Uterus (tissue), 2 donors: Measurements from ENCODE around the gene COPS9.

ENCODE experiments used
- CTCF ChIP-seq, 4 experiments: fragments of 200-600 bp in 2 of 4; fragments of 450-650 bp in 2 of 4; sonication (generic) in 2 of 4; IDR thresholded peaks; one replicate each; pipeline ENCODE4 v1.5.1; 2016 to 2019; ENCODE audit warnings: antibody characterized with exemption in 4 of 4, mild to moderate bottlenecking in 2 of 4, moderate library complexity in 1 of 4
- POLR2A ChIP-seq, 2 donors: fragments of 450-650 bp; IDR thresholded peaks; one replicate each; pipeline ENCODE4 v1.6.1; 2016; ENCODE audit warnings: antibody characterized with exemption in 2 of 2, mild to moderate bottlenecking in 1 of 2, moderate library complexity in 1 of 2

- TF ChIP-seq CTCF (IDR thresholded peaks at IDR 0.05) = no peak
- no peak for TF ChIP-seq POLR2A (IDR thresholded peaks at IDR 0.05)
Measured at GRCh38 chr2:240162531-240162930, 26.4 kb upstream of the COPS9 start.
